ENCODE data around the gene ANKMY1.

ANKMY1 gene

GRCh38 chr2:240453461-240454105 is 104.2 kb downstream of the ANKMY1 start:
- Histone ChIP-seq H3K27me3 (ENCODE audit: insufficient read depth, poor library complexity, severe bottlenecking) (peaks cover 59% of the 10 kb centered on the region), H3K4me3 (replicated peaks; ENCODE audit: insufficient read depth, low read length) (no peak overlapping the region), H3K27ac (replicated peaks) (no peak overlapping the region)
- TF ChIP-seq SPI1 (IDR thresholded peaks at IDR 0.05; ENCODE audit: borderline replicate concordance, low read depth) (no peak), CTCF (IDR thresholded peaks at IDR 0.05; ENCODE audit: insufficient read depth, low read length) (no peak), POLR2AphosphoS5 (IDR thresholded peaks at IDR 0.05; ENCODE audit: low read depth) (no peak), REST (IDR thresholded peaks at IDR 0.05; ENCODE audit: insufficient replicate concordance, low read depth) (no peak), GABPA (IDR thresholded peaks at IDR 0.05; ENCODE audit: low read depth) (no peak)
- DNase-seq (ENCODE audit: low read depth in 1 of 2, low spot score in 1 of 2) = no peak

GRCh38 chr2:240452462-240453256 is 105.1 kb downstream of the ANKMY1 start:
- TF ChIP-seq CTCF (IDR thresholded peaks at IDR 0.05; ENCODE audit: insufficient read depth, low read length) (no peak), POLR2AphosphoS5 (IDR thresholded peaks at IDR 0.05; ENCODE audit: low read depth) (no peak), REST (IDR thresholded peaks at IDR 0.05; ENCODE audit: insufficient replicate concordance, low read depth) (no peak), SPI1 (IDR thresholded peaks at IDR 0.05; ENCODE audit: borderline replicate concordance, low read depth) (no peak), GABPA (IDR thresholded peaks at IDR 0.05; ENCODE audit: low read depth) (no peak)
- Histone ChIP-seq H3K27ac (replicated peaks) (no peak overlapping the region), H3K27me3 (ENCODE audit: insufficient read depth, poor library complexity, severe bottlenecking) (peaks cover 57% of the 10 kb centered on the region), H3K4me3 (replicated peaks; ENCODE audit: insufficient read depth, low read length) (no peak overlapping the region; the same call in 1 of the 2 replicates)
- peak in 1 of 2 experiments; percentile 6 for DNase-seq (ENCODE audit: low read depth in 1 of 2, low spot score in 1 of 2)

GRCh38 chr2:240451791-240452461 is 105.9 kb downstream of the ANKMY1 start:
- no peak overlapping the region for H3K4me3 ChIP-seq (replicated peaks; ENCODE audit: insufficient read depth, low read length)
- DNase-seq (ENCODE audit: low read depth in 1 of 2, low spot score in 1 of 2) = no peak
- TF ChIP-seq POLR2AphosphoS5 (IDR thresholded peaks at IDR 0.05; ENCODE audit: low read depth) (no peak), CTCF (IDR thresholded peaks at IDR 0.05; ENCODE audit: insufficient read depth, low read length) (no peak), SPI1 (IDR thresholded peaks at IDR 0.05; ENCODE audit: borderline replicate concordance, low read depth) (no peak), GABPA (IDR thresholded peaks at IDR 0.05; ENCODE audit: low read depth) (no peak), REST (IDR thresholded peaks at IDR 0.05; ENCODE audit: insufficient replicate concordance, low read depth) (no peak)
- H3K27me3 ChIP-seq (ENCODE audit: insufficient read depth, poor library complexity, severe bottlenecking) = peaks cover 54% of the 10 kb centered on the region
- H3K27ac ChIP-seq (replicated peaks) = no peak overlapping the region
